IMR-90 (cell line): ENCODE measurements around the gene AAGAB. TPM values are rescaled to one million over a fixed set of nuclear protein-coding genes. Genes with fewer than 3 reads are reported as not detected.

Source experiments
- ATAC-seq: fragments of 200-7000 bp; cut with Tn5 transposase; 2 replicates; pipeline ENCODE4 v1.9.1; 2020; ENCODE audit warnings: low read depth, mild to moderate bottlenecking, moderate library complexity
- BruUV-seq: library from RNA; stranded (reverse); fragments of 400-500 nt; replicated peaks from 2 replicates; lab custom pipeline; 2021; lab: Mats Ljungman, UMichigan
- CTCF ChIA-PET: fragments of 300-600 bp; formaldehyde crosslinking; extraction: SDS; loops from one replicate; lab custom pipeline; 2021; ENCODE audit warnings: antibody characterized with exemption; lab: Yijun Ruan, JAX
- POLR2A ChIA-PET: fragments of 300-600 bp; sonication (Branson Sonifier 250); formaldehyde crosslinking; loops from one replicate; lab custom pipeline; 2022; ENCODE audit warnings: antibody characterized with exemption; ENCODE audit not compliant: unreplicated experiment; lab: Charles Lee
- DNase-seq: peaks from one replicate; pipeline ENCODE4 v3.0.0; 2013
- H2AFZ ChIP-seq: replicated peaks from 2 replicates; pipeline ENCODE3; 2013; ENCODE audit warnings: low read length, mild to moderate bottlenecking; ENCODE audit not compliant: poor library complexity
- H2AK5ac ChIP-seq: 2 replicates; pipeline ENCODE4 v1.6.1; 2013; ENCODE audit warnings: low read depth, low read length, inconsistent platforms
- H2AK9ac ChIP-seq: replicated peaks from 2 replicates; pipeline ENCODE3; 2013; ENCODE audit warnings: mild to moderate bottlenecking, low read depth, low read length, moderate library complexity; ENCODE audit not compliant: poor library complexity
- H2BK120ac ChIP-seq: 2 replicates; pipeline ENCODE4 v1.6.1; 2013; ENCODE audit warnings: low read depth, low read length, inconsistent platforms
- H2BK15ac ChIP-seq: 3 replicates; pipeline ENCODE4 v1.6.1; 2013; ENCODE audit warnings: low read depth, low read length, inconsistent platforms
- H2BK20ac ChIP-seq: 2 replicates; pipeline ENCODE4 v1.6.1; 2013; ENCODE audit warnings: low read depth, mild to moderate bottlenecking, inconsistent platforms, low read length, moderate library complexity
- H2BK5ac ChIP-seq: 2 replicates; pipeline ENCODE4 v1.6.1; 2013; ENCODE audit warnings: mild to moderate bottlenecking, low read depth, low read length, inconsistent platforms; ENCODE audit not compliant: poor library complexity, severe bottlenecking
- H3K14ac ChIP-seq: replicated peaks from 2 replicates; pipeline ENCODE4 v1.6.1; 2013; ENCODE audit warnings: low read depth, low read length, inconsistent platforms
- H3K18ac ChIP-seq: 2 replicates; pipeline ENCODE4 v1.6.1; 2013; ENCODE audit warnings: low read depth, low read length, control low read depth
- H3K23ac ChIP-seq: 2 replicates; pipeline ENCODE4 v1.6.1; 2013; ENCODE audit warnings: low read depth, low read length, inconsistent platforms
- H3K27ac ChIP-seq: 2 replicates; pipeline ENCODE4 v1.5.1; 2013; ENCODE audit warnings: mild to moderate bottlenecking, control low read depth, low read length; ENCODE audit not compliant: insufficient read depth
- H3K27me3 ChIP-seq: 2 replicates; pipeline ENCODE4 v1.6.1; 2013; ENCODE audit warnings: low read length; ENCODE audit not compliant: control insufficient read depth, insufficient read depth
- H3K36me3 ChIP-seq: 2 replicates; pipeline ENCODE4 v1.6.1; 2013; ENCODE audit warnings: low read length, mixed read lengths; ENCODE audit not compliant: control insufficient read depth, insufficient read depth
- H3K4ac ChIP-seq: 2 replicates; pipeline ENCODE4 v1.6.1; 2013; ENCODE audit warnings: low read depth, low read length, inconsistent platforms
- H3K4me1 ChIP-seq: 2 replicates; pipeline ENCODE4 v1.6.1; 2013; ENCODE audit warnings: low read length, mixed read lengths; ENCODE audit not compliant: control insufficient read depth, insufficient read depth
- H3K4me2 ChIP-seq: 2 replicates; pipeline ENCODE4 v1.6.1; 2013; ENCODE audit warnings: low read depth, mild to moderate bottlenecking, control low read depth, low read length, moderate library complexity
- H3K4me3 ChIP-seq: 2 replicates; pipeline ENCODE4 v1.5.1; 2013; ENCODE audit warnings: low read depth, mild to moderate bottlenecking, control low read depth, low read length, moderate library complexity; ENCODE audit not compliant: insufficient read depth
- H3K56ac ChIP-seq: 2 replicates; pipeline ENCODE4 v1.6.1; 2013; ENCODE audit warnings: low read length, inconsistent platforms; ENCODE audit not compliant: insufficient read depth; ENCODE audit errors: extremely low read depth
- H3K79me1 ChIP-seq, 2 experiments: 2 replicates each; pipeline ENCODE4 v1.6.1; 2013; ENCODE audit warnings: low read length in 2 of 2, inconsistent platforms in 1 of 2, low read depth in 1 of 2
- H3K9ac ChIP-seq: 2 replicates; pipeline ENCODE4 v1.6.1; 2013; ENCODE audit warnings: low read depth, low read length, control low read depth
- H3K9me1 ChIP-seq: 2 replicates; pipeline ENCODE4 v1.6.1; 2013; ENCODE audit warnings: low read length, inconsistent platforms; ENCODE audit not compliant: insufficient read depth
- H3K9me3 ChIP-seq: 2 replicates; pipeline ENCODE4 v1.6.1; 2013; ENCODE audit warnings: low read length; ENCODE audit not compliant: control insufficient read depth, insufficient read depth
- H4K20me1 ChIP-seq: 2 replicates; pipeline ENCODE4 v1.6.1; 2013; ENCODE audit warnings: low read length, inconsistent platforms; ENCODE audit not compliant: insufficient read depth
- H4K5ac ChIP-seq: 2 replicates; pipeline ENCODE4 v1.6.1; 2013; ENCODE audit warnings: mild to moderate bottlenecking, low read depth, low read length, control low read depth
- H4K8ac ChIP-seq, 2 experiments: 2 replicates each; pipeline ENCODE4 v1.6.1; 2013; ENCODE audit warnings: low read depth in 2 of 2, low read length in 2 of 2, control low read depth in 1 of 2, inconsistent platforms in 1 of 2
- H4K91ac ChIP-seq: 2 replicates; pipeline ENCODE4 v1.6.1; 2013; ENCODE audit warnings: low read depth, low read length, inconsistent platforms; ENCODE audit not compliant: insufficient read depth
- CEBPB ChIP-seq: IDR thresholded peaks from 2 replicates; pipeline ENCODE4 v1.6.1; 2012; ENCODE audit warnings: low read depth, low read length, improper control_type of control experiment
- CHD1 ChIP-seq: IDR thresholded peaks from 2 replicates; pipeline ENCODE4 v1.6.1; 2012; ENCODE audit warnings: low read depth, low read length, improper control_type of control experiment
- CTCF ChIP-seq: conservative IDR thresholded peaks from 2 replicates; pipeline ENCODE4 v1.5.1; 2012; ENCODE audit warnings: mild to moderate bottlenecking, low read depth, low read length, improper control_type of control experiment
- MAZ ChIP-seq: IDR thresholded peaks from 2 replicates; pipeline ENCODE4 v1.6.1; 2012; ENCODE audit warnings: low read depth, mild to moderate bottlenecking, low read length, improper control_type of control experiment, moderate library complexity, borderline replicate concordance
- POLR2A ChIP-seq: IDR thresholded peaks from 2 replicates; pipeline ENCODE4 v1.6.1; 2012; ENCODE audit warnings: mild to moderate bottlenecking, low read depth, low read length
- RCOR1 ChIP-seq: IDR thresholded peaks from 2 replicates; pipeline ENCODE4 v1.6.1; 2012; ENCODE audit warnings: mild to moderate bottlenecking, low read length, improper control_type of control experiment; ENCODE audit not compliant: insufficient replicate concordance
- RFX5 ChIP-seq: IDR thresholded peaks from 2 replicates; pipeline ENCODE4 v1.8.0; 2012; ENCODE audit warnings: low read depth, mild to moderate bottlenecking, low read length, moderate library complexity
- USF2 ChIP-seq: fragments of 150-350 bp; IDR thresholded peaks from 2 replicates; pipeline ENCODE4 v1.6.1; 2017; ENCODE audit warnings: mild to moderate bottlenecking, antibody characterized with exemption, low read length, low read depth
- dilution Hi-C: fragments of 300-500 bp; cut with HindIII; formaldehyde crosslinking; loops from one replicate; pipeline ENCODE4 v1.14.3; 2018; ENCODE audit warnings: low sequenced_read_pairs; ENCODE audit not compliant: unreplicated experiment
- in situ Hi-C: fragments of 300-500 bp; cut with MboI; formaldehyde crosslinking; loops from 3 replicates; pipeline ENCODE4 v1.14.3; 2019; ENCODE audit warnings: low sequenced_read_pairs, inconsistent platforms, mixed read lengths
- intact Hi-C: fragments of 100-400 bp; cut with micrococcal nuclease; formaldehyde crosslinking; loops from 2 replicates; pipeline ENCODE4 v1.10.0; 2022
- polyA plus RNA-seq, 3 experiments: library from polyadenylated mRNA; depleted of rRNA; stranded (reverse); fragments of >200 nt; gene quantifications; 2 replicates each; pipeline ENCODE4 v1.2.3, GENCODE V29; 2012; ENCODE audit warnings: low replicate concordance in 1 of 3
- total RNA-seq: library from RNA; depleted of rRNA; stranded (reverse); fragments of >200 nt; gene quantifications from 2 replicates; pipeline ENCODE4 v1.2.3, GENCODE V29; 2012
- TF ChIP-seq, protein P1 (sequence below): fragments of 150-350 bp; IDR thresholded peaks from 2 replicates; pipeline ENCODE4 v1.6.1; 2016; ENCODE audit warnings: low read depth, mild to moderate bottlenecking, low read length, moderate library complexity, borderline replicate concordance

Gene AAGAB
- total and polyA plus RNA-seq, 2 of the 4 experiments (the other 2 are of a cell fraction), result 26.1 to 69.7 TPM

GRCh38 chr15:67216859-67217258, 37.6 kb downstream of the AAGAB start:
- Histone ChIP-seq H3K9me3 (no peaks in the 10 kb centered on the region), H3K27me3 (no peaks in the 10 kb centered on the region), H3K27ac (no peak overlapping the region), H3K79me1 (peaks cover 8 to 10% of the 10 kb centered on the region in 2 experiments; a peak in 3 of 4 replicates), H3K4ac (no peak overlapping the region), H2AK5ac (no peak overlapping the region), H4K91ac (no peak overlapping the region), H3K14ac (no peak overlapping the region), H3K18ac (no peak overlapping the region), H4K8ac (no peak overlapping the region), H4K20me1 (no peaks in the 10 kb centered on the region; the same call in 1 of the 2 replicates), H3K4me3 (no peak overlapping the region), H3K4me2 (no peak overlapping the region), H2BK5ac (no peak overlapping the region), H2AK9ac (no peak overlapping the region), H3K56ac (no peak overlapping the region), H2BK15ac (no peak overlapping the region), H3K36me3 (0 out of 2 replicates have a peak, but pooled peaks cover 1% of the 10 kb centered on the region), H4K5ac (no peak overlapping the region), H2AFZ (no peak overlapping the region), H3K23ac (no peak overlapping the region), H3K9ac (no peak overlapping the region), H3K4me1 (peaks cover 1% of the 10 kb centered on the region; the same call in 1 of the 2 replicates), H2BK120ac (no peak overlapping the region), H2BK20ac (no peak overlapping the region), H3K9me1 (no peaks in the 10 kb centered on the region)
- in situ Hi-C loops, result no loop called here
- ChIA-PET POLR2A (no interaction called here), CTCF (no interaction called here)
- no peak for TF ChIP-seq CHD1
- no peak for TF ChIP-seq RFX5
- TF ChIP-seq, protein P1, sequence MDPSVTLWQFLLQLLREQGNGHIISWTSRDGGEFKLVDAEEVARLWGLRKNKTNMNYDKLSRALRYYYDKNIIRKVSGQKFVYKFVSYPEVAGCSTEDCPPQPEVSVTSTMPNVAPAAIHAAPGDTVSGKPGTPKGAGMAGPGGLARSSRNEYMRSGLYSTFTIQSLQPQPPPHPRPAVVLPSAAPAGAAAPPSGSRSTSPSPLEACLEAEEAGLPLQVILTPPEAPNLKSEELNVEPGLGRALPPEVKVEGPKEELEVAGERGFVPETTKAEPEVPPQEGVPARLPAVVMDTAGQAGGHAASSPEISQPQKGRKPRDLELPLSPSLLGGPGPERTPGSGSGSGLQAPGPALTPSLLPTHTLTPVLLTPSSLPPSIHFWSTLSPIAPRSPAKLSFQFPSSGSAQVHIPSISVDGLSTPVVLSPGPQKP, result no peak
- no peak for TF ChIP-seq CTCF
- no peak for TF ChIP-seq USF2
- TF ChIP-seq CEBPB, result no peak
- TF ChIP-seq POLR2A, result no peak
- no peak for TF ChIP-seq RCOR1
- TF ChIP-seq MAZ, result no peak
- dilution Hi-C loops, result no loop called here
- intact Hi-C loops, result no loop called here
- no peak for DNase-seq
- BruUV-seq, result no TSS peak
- ATAC-seq, result no peak
